ENCODE results near the gene CLCN6. TPM values are rescaled to one million over a fixed set of nuclear protein-coding genes. Genes with fewer than 3 reads are reported as not detected.

Gene CLCN6
- total RNA-seq, 1 experiment from 2014 or later, result 13.7 TPM

GRCh38 chr1:11847667-11848372 is 41.8 kb downstream of the CLCN6 start, which contains the start of gene NPPA:
Gene NPPA (minus strand): TSS chr1:11847783. CDS start chr1:11847684, 99 bp downstream.
- no peaks in the 10 kb centered on the region for H3K9me2 ChIP-seq (ENCODE audit: insufficient read depth)
- 0 out of 4 replicates have a peak, but pooled peaks cover 0 to 3% of the 10 kb centered on the region in 2 experiments for H3K4me1 ChIP-seq (ENCODE audit: control insufficient read depth in 1 of 2, insufficient read depth in 2 of 2, low read length in 2 of 2)
- no peaks in the 10 kb centered on the region for H3K9me3 ChIP-seq (ENCODE audit: control insufficient read depth in 1 of 2, insufficient read depth in 1 of 2, low read depth in 1 of 2, low read length in 2 of 2)
- H3K4me3 ChIP-seq (replicated peaks in 1 of 2; ENCODE audit: low read depth in 1 of 2, low read length in 2 of 2), result no peak within 1 kb of the TSS
- H3K27me3 ChIP-seq (ENCODE audit: insufficient read depth, low read length), result peaks cover 9% of the 10 kb centered on the region; the same call in 1 of the 2 replicates
- no peaks in the 10 kb centered on the region for H4K20me1 ChIP-seq (ENCODE audit: insufficient read depth)
- BruUV-seq (replicated peaks), result no TSS peak
- ATAC-seq, result no peak
- TF ChIP-seq RAD21 (IDR thresholded peaks at IDR 0.05; ENCODE audit: low read depth) (no peak), SIN3A (IDR thresholded peaks at IDR 0.05; ENCODE audit: low read depth) (no peak), SP1 (IDR thresholded peaks at IDR 0.05; ENCODE audit: low read depth) (no peak), POLR2A (IDR thresholded peaks at IDR 0.05; ENCODE audit: borderline replicate concordance, extremely low read depth, insufficient read depth, insufficient read length) (no peak), TCF7L2 (IDR thresholded peaks at IDR 0.05; ENCODE audit: borderline replicate concordance, extremely low read depth, insufficient read depth, insufficient read length) (no peak), ZNF274 (IDR thresholded peaks at IDR 0.05; ENCODE audit: low read depth, low read length) (no peak), ZFX (IDR thresholded peaks at IDR 0.05) (no peak), EZH2phosphoT487 (IDR thresholded peaks at IDR 0.05; ENCODE audit: borderline replicate concordance) (no peak), ELF1 (IDR thresholded peaks at IDR 0.05; ENCODE audit: borderline replicate concordance, low read depth) (no peak), FOSL1 (IDR thresholded peaks at IDR 0.05; ENCODE audit: low read depth) (no peak), YY1 (IDR thresholded peaks at IDR 0.05; ENCODE audit: extremely low read depth, insufficient replicate concordance, low read depth, low read length) (no peak), MAX (IDR thresholded peaks at IDR 0.05) (no peak)
- H2AFZ ChIP-seq (ENCODE audit: low read depth, low read length, poor library complexity, severe bottlenecking), result no peak within 1 kb of the TSS
- H3K27ac ChIP-seq (ENCODE audit: low read depth, low read length), result no peak within 1 kb of the TSS
- RAD21 ChIA-PET (ENCODE audit: low non-redundant PET in 1 of 2, low total read pairs in 2 of 2, uncharacterized antibody in 2 of 2, unreplicated experiment in 2 of 2), result no interaction called here
- H3K9ac ChIP-seq (ENCODE audit: low read length), result no peak within 1 kb of the TSS
- H3K79me2 ChIP-seq (ENCODE audit: insufficient read depth, low read length), result no peaks in the 10 kb centered on the region
- H3K36me3 ChIP-seq (ENCODE audit: control insufficient read depth in 1 of 2, insufficient read depth in 2 of 2, low read length in 2 of 2), result peaks cover 0 to 4% of the 10 kb centered on the region in 2 experiments; a peak in 1 of 4 replicates
- intact Hi-C loops (cut with micrococcal nuclease), result no loop called here
- H3K4me2 ChIP-seq (ENCODE audit: low read length), result no peak within 1 kb of the TSS
- POLR2A ChIA-PET, result interaction anchor here (0.7 to 1.8 kb wide), 2 partner anchors 60 to 62 kb away, joined by 3 to 4 read pairs; no protein-coding TSS in a partner anchor
- CTCF ChIA-PET, result no interaction called here
- no peak for DNase-seq (ENCODE audit: low read depth, low spot score)

Measured in HCT116 (cell line).